Fibroblast of lung (primary cell): ENCODE data around the gene FAM47E.

Experiments
- EZH2 ChIP-seq: IDR thresholded peaks from 2 replicates; pipeline ENCODE4 v1.5.1; 2012; ENCODE audit warnings: low read length, control low read depth, mild to moderate bottlenecking; ENCODE audit errors: missing control alignments
- TF ChIP-seq, protein P1 (sequence below), 2 donors: IDR thresholded peaks in 1 of 2; conservative IDR thresholded peaks in 1 of 2; 1 replicate in 1 of 2; 2 replicates in 1 of 2; pipeline ENCODE4 v1.5.1; 2011 to 2012; ENCODE audit warnings: low read length in 2 of 2, control low read depth in 1 of 2, inconsistent platforms in 1 of 2, low read depth in 1 of 2, mild to moderate bottlenecking in 1 of 2

DNA sequence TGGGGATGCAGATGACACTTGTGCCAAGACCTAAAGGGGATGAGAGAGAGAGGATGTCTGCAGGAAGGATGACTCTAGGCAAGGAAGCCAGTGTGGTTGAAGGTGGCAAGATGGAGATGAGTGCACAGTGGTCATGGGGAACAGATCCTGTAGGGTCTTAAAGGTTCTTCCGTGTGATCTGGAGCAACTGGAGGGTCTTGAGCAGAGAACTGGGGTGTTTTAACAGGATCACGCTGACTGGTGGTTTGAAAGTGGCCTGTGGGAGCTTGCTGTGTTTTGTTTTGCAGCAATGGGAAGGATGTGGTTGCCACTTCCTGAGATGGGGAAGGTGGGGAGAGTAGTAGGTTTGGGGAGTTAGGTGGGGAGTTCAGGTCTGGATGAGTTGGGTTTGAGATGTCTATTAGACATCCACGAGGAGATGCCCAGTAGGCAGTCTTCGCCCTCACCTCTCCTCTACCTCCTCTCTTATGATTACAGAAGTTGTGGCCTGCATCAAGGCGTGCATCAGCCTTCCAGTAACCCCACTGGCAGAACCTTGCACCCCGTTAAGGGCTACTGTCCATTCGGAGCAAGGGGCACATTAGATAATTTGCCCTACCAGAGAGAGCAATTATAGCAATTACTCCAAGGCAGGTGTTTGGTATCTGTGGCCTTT lies 53.6 kb downstream of the FAM47E start:
- TF ChIP-seq, protein P1, sequence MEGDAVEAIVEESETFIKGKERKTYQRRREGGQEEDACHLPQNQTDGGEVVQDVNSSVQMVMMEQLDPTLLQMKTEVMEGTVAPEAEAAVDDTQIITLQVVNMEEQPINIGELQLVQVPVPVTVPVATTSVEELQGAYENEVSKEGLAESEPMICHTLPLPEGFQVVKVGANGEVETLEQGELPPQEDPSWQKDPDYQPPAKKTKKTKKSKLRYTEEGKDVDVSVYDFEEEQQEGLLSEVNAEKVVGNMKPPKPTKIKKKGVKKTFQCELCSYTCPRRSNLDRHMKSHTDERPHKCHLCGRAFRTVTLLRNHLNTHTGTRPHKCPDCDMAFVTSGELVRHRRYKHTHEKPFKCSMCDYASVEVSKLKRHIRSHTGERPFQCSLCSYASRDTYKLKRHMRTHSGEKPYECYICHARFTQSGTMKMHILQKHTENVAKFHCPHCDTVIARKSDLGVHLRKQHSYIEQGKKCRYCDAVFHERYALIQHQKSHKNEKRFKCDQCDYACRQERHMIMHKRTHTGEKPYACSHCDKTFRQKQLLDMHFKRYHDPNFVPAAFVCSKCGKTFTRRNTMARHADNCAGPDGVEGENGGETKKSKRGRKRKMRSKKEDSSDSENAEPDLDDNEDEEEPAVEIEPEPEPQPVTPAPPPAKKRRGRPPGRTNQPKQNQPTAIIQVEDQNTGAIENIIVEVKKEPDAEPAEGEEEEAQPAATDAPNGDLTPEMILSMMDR (conservative IDR thresholded peaks at IDR 0.05 in 1 of 2, IDR thresholded peaks at IDR 0.05 in 1 of 2; ENCODE audit: low read depth in 1 of 2, low read length in 2 of 2), result no peak
- TF ChIP-seq EZH2, result no peak
